Upper lobe of right lung (tissue), 1 donor: ENCODE results near the gene ABCC1. TPM values are rescaled to one million over a fixed set of nuclear protein-coding genes. Genes with fewer than 3 reads are reported as not detected.
"Not testable (repeated sequence)": the region's sequence is repeated elsewhere in the genome, so short reads cannot be mapped to it uniquely, and the experiment has no call there.

Source experiments
- ATAC-seq: fragments of 200-7000 bp; cut with Tn5 transposase; one replicate; pipeline ENCODE4 v1.9.1; 2020; ENCODE audit warnings: mild to moderate bottlenecking, moderate library complexity
- DNase-seq: peaks from one replicate; pipeline ENCODE4 v3.0.0-alpha.2; 2020
- H3K27ac ChIP-seq: fragments of 200-600 bp; one replicate; pipeline ENCODE4 v1.8.0; 2022
- H3K27me3 ChIP-seq: fragments of 200-600 bp; one replicate; pipeline ENCODE4 v1.8.0; 2022; ENCODE audit warnings: mild to moderate bottlenecking
- H3K36me3 ChIP-seq: fragments of 200-600 bp; one replicate; pipeline ENCODE4 v1.8.0; 2022
- H3K4me1 ChIP-seq: fragments of 200-600 bp; one replicate; pipeline ENCODE4 v1.8.0; 2022
- H3K4me3 ChIP-seq: fragments of 200-600 bp; one replicate; pipeline ENCODE4 v1.8.0; 2022; ENCODE audit warnings: mild to moderate bottlenecking
- H3K9me3 ChIP-seq: fragments of 200-600 bp; one replicate; pipeline ENCODE4 v1.8.0; 2022
- CTCF ChIP-seq: fragments of 200-600 bp; IDR thresholded peaks from one replicate; pipeline ENCODE4 v1.8.0; 2022; ENCODE audit warnings: antibody characterized with exemption
- intact Hi-C: fragments of 100-400 bp; cut with DNase I; formaldehyde crosslinking; loops from one replicate; pipeline ENCODE4 v1.11.0; 2022
- total RNA-seq: library from RNA; stranded (reverse); fragmentation: NEBNext Ultra II Directional; extraction: Animal tissue kit (Norgen Biotek cat#: 25700); gene quantifications from one replicate; pipeline ENCODE4 v1.2.1, GENCODE V29; 2021
- donor health status: DM: no; HTN: yes; CAD: no; lungs with severe emphysema.

Gene ABCC1
- total RNA-seq, 1 donor from 2014 or later = 50.6 TPM

DNA sequence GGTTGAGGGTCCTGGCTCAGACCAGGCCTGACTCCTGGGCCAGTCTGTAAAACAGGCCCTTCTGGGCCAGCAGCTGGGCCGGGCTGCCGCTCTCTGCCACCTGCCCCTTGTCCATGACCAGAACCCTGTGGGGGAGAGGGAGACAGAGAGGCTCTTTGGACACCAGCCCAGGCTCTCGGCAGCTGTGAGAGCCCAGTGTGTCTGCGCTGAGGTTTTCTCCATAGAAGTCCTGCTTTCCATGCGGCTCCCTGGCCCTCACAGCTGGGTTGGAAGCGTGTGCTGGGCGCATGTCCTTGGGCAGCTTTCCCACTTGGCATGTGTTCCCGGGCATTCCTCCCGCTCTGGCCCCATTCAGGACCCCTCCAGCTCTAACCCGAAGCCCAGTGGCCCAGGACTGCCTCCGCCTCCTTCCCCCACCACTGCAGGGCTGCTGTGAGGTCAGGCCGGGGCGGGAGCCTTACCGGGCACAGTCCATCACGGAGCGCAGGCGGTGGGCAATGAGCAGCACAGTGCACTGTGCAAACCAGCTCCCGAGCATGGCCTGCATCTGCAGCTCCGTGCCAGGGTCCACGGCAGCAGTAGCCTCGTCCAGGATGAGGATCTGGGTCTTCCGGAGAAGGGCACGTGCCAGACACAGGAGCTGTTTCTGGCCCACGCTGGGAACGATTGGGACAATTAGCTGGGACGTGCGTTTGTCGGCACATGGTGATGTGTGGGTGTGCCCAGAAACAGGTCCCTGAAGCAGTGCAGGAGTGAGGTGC lies 200.9 kb downstream of the ABCC1 start:
- Histone ChIP-seq H3K4me1 (peaks cover 8% of the 10 kb centered on the region), H3K36me3 (no peaks in the 10 kb centered on the region), H3K27ac (no peak overlapping the region), H3K27me3 (no peaks in the 10 kb centered on the region), H3K4me3 (no peak overlapping the region), H3K9me3 (no peaks in the 10 kb centered on the region)
- DNase-seq (no peak), ATAC-seq (peak; percentile 47)
- no peak for TF ChIP-seq CTCF
- intact Hi-C loops = no loop called here

GRCh38 chr16:16150878-16151152 lies 201.4 kb downstream of the ABCC1 start:
- ATAC-seq = no peak

GRCh38 chr16:16151315-16151714 lies 201.9 kb downstream of the ABCC1 start:
- Histone ChIP-seq H3K4me3 (no peak overlapping the region), H3K27me3 (no peaks in the 10 kb centered on the region), H3K4me1 (peaks cover 8% of the 10 kb centered on the region), H3K9me3 (no peaks in the 10 kb centered on the region), H3K27ac (no peak overlapping the region), H3K36me3 (no peaks in the 10 kb centered on the region)
- DNase-seq (no peak), ATAC-seq (no peak)
- no peak for TF ChIP-seq CTCF
- intact Hi-C loops = no loop called here

More at GRCh38 chr16:16150878-16151152, 201.4 kb downstream of the ABCC1 start:
- no peaks in the 10 kb centered on the region for H3K36me3 ChIP-seq
- no peak for TF ChIP-seq CTCF
- H3K4me1 ChIP-seq = peaks cover 8% of the 10 kb centered on the region
- no peak overlapping the region for H3K4me3 ChIP-seq
- H3K27ac ChIP-seq = no peak overlapping the region
- DNase-seq = no peak
- H3K27me3 ChIP-seq = no peaks in the 10 kb centered on the region
- H3K9me3 ChIP-seq = no peaks in the 10 kb centered on the region
- intact Hi-C loops = no loop called here

DNA sequence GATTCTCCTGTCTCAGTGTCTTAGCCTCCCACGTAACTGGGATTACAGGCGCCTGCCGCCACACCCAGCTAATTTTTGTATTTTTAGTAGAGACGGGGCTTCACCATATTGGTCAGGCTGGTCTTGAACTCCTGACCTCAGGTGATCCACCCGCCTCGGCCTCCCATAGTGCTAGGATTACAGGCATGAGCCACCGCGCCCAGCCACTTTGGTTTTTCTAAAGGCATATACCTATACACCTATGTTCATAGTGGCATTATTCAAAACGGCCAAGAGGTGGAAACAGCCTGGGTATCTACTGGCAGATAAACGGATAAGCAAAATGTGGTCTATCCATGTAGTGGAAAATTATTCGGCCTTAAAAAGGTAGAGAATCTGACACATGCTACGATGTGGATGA lies 203.6 kb downstream of the ABCC1 start:
- intact Hi-C loops, H3K4me3 ChIP-seq, H3K27me3 ChIP-seq, H3K4me1 ChIP-seq, H3K27ac ChIP-seq, H3K36me3 ChIP-seq, H3K9me3 ChIP-seq, ATAC-seq: not testable (repeated sequence)
- DNase-seq = peak; percentile 19

DNA sequence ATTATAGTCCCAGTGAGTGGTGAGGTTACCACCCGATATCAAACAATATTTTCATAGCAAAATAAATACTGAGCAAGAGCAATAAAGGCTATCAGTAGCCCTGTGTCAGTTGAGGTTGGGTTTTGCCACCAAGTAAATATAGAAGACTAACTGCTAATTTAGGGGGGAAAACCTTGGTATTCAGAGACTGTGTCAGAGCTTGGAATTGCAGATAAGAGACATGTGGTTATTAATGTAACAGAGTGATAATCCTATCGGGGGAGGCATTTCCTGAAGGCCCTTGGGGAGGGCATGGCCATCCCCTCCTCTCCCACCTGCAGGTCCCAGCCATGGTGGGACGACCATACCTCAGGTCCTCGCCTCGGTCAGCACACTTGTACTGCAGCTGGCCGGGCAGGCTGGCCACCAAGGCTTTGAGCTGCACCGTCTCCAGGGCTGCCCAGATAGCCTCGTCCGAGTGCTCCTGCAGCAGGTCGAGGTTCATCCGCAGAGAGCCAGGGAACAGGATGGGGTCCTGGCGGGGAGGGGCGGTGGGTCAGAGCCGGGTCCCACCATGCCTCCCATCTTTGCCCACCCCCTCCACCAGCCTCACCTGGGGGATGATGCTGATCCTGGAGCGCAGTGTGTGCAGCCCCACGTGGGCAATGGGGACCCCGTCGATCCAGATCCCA lies 205.0 kb downstream of the ABCC1 start:
- Histone ChIP-seq H3K27ac (no peak overlapping the region), H3K4me3 (no peak overlapping the region), H3K36me3 (no peaks in the 10 kb centered on the region), H3K9me3 (no peaks in the 10 kb centered on the region), H3K4me1 (peaks cover 8% of the 10 kb centered on the region), H3K27me3 (no peaks in the 10 kb centered on the region)
- ATAC-seq (no peak), DNase-seq (peak; percentile 61)
- intact Hi-C loops = no loop called here
- TF ChIP-seq CTCF = no peak

- Histone ChIP-seq H3K4me1 (peaks cover under 1% of the 10 kb centered on the region), H3K4me3 (no peak overlapping the region), H3K9me3 (no peaks in the 10 kb centered on the region), H3K27ac (no peak overlapping the region), H3K36me3 (peaks cover 3% of the 10 kb centered on the region), H3K27me3 (no peaks in the 10 kb centered on the region)
- DNase-seq (no peak), ATAC-seq (no peak)
- intact Hi-C loops = no loop called here
- no peak for TF ChIP-seq CTCF
These were observed 205.8 kb downstream of the ABCC1 start for GRCh38 chr16:16155234-16155633.
